Mammary epithelial cell (primary cell): ENCODE results near the gene NOS2.

ENCODE experiments used
- CTCF ChIP-seq, 2 donors: IDR thresholded peaks in 1 of 2; conservative IDR thresholded peaks in 1 of 2; 2 replicates each; pipeline ENCODE4 v1.5.1; 2011 to 2012; ENCODE audit warnings: inconsistent platforms in 2 of 2, low read length in 2 of 2, mild to moderate bottlenecking in 2 of 2, control low read depth in 1 of 2, low read depth in 1 of 2; ENCODE audit not compliant: insufficient read depth in 1 of 2; ENCODE audit errors: extremely low read depth in 1 of 2
- EZH2 ChIP-seq: IDR thresholded peaks from 2 replicates; pipeline ENCODE4 v1.6.1; 2012; ENCODE audit warnings: low read length, inconsistent platforms, borderline replicate concordance

GRCh38 chr17:27836651-27837050, 36.3 kb upstream of the NOS2 start:
- no peak for TF ChIP-seq CTCF (conservative IDR thresholded peaks at IDR 0.05 in 1 of 2, IDR thresholded peaks at IDR 0.05 in 1 of 2; ENCODE audit: extremely low read depth in 1 of 2, insufficient read depth in 1 of 2, low read depth in 1 of 2, low read length in 2 of 2)
- TF ChIP-seq EZH2, result no peak
